Astrocyte of the spinal cord (primary cell): ENCODE results near the gene VPS54.

Experiments
- DNase-seq: peaks from one replicate; pipeline ENCODE4 v3.0.0; 2011; ENCODE audit warnings: low read depth, low spot score
- H3K4me3 ChIP-seq: 2 replicates; pipeline ENCODE4 v1.5.1; 2011; ENCODE audit warnings: low read depth, mild to moderate bottlenecking, low read length, moderate library complexity
- CTCF ChIP-seq: IDR thresholded peaks from 2 replicates; pipeline ENCODE4 v1.5.1; 2012; ENCODE audit warnings: low read depth, mild to moderate bottlenecking, low read length, inconsistent platforms
- in situ Hi-C: cut with HindIII; loops from 2 replicates; pipeline ENCODE4 v1.10.0; 2017; ENCODE audit warnings: low sequenced_read_pairs

Gene VPS54

DNA sequence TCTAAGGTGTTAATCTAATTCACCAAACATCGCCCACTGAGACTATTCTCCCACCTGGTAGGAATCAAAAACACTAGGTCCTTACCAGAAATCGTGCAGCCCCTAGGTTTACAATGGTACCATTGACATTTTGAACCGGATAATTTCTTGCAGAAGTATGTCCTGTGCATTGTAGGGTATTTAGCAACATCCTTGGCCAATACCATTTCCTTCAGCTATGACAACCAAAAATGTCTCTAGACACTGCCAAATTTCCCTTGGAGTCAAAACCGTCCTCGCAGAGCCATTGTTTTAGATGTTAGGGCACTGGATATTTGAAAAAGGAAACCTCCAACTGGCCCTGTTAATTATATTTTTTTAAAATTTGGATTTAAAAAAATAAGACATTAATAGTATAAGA is 3.8 kb downstream of the VPS54 start:
- in situ Hi-C loops: no loop called here
- H3K4me3 ChIP-seq: no peak overlapping the region
- DNase-seq: no peak
- TF ChIP-seq CTCF: no peak

GRCh38 chr2:64014628-64015027 is 4.6 kb downstream of the VPS54 start:
- in situ Hi-C loops: no loop called here
- no peak for TF ChIP-seq CTCF
- DNase-seq: no peak
- H3K4me3 ChIP-seq: no peak overlapping the region

GRCh38 chr2:64013053-64013452 is 6.2 kb downstream of the VPS54 start:
- in situ Hi-C loops: no loop called here
- no peak overlapping the region for H3K4me3 ChIP-seq
- no peak for DNase-seq
- TF ChIP-seq CTCF: no peak

DNA sequence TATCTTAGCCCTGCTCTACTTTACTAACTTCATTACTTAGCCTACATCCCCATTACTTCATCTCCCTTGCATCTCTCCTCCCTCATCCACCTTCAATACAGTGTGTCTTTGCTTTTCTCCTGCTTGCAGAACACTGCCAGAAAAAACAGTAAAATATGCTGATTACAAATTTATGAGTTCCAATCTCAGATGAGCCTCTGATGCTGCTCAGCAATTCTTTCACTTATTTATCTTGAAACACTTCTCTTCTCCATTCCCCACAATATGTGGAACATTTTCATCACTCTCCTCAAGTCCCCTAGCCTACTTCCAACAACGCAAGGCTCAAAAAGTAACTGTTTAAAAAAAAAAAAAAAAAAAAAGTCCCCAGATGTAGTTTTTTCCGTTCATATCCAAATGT is 7.1 kb downstream of the VPS54 start:
- TF ChIP-seq CTCF: no peak
- DNase-seq: no peak
- no peak overlapping the region for H3K4me3 ChIP-seq
- in situ Hi-C loops: no loop called here

DNA sequence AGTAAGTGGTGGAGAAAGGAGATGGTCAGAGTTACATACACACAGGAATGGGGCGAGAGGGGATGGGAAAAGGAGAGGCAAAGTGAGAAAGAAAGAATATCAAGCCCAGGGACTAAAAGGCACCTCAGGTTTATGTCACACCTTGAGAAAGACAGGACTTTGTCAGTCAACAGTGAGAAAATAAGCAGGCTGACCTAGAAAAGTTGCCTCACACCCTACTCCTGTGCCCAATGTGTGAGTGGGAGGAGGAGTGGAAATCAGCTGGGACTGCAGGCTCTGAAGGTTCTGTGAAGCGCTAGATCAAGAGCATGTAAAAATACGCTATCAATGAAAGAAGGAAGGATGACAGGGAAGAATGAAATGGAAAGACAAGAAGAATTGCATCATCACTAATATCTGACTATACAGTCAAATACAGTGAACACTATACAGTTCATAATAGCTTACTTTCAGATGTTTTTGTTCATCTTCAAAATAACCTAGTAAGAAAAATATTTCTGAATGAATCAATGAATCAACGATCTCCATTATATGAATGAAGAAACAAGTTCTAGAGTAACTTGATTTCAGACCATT is 10.7 kb downstream of the VPS54 start:
- DNase-seq: no peak
- in situ Hi-C loops: no loop called here
- no peak overlapping the region for H3K4me3 ChIP-seq
- TF ChIP-seq CTCF: no peak

DNA sequence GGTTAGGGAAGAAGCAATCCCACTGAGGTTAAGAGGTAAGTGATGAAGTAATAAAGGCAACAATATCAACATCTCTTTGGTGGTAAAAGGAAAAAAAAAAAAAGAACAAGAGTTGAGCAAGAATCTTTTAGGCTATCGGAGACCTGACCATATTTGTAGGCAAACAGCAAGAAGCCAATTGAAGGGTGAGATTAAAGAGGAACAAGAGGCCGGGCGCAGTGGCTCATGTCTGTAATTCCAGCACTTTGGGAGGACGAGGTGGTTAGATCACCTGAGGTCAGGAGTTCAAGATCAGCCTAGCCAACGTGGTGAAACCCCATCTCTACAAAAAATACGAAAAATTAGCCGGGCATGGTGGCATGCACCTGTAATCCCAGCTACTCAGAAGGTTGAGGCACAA is 11.3 kb downstream of the VPS54 start:
- no peak overlapping the region for H3K4me3 ChIP-seq
- DNase-seq: no peak
- in situ Hi-C loops: no loop called here
- TF ChIP-seq CTCF: no peak
